ENCODE data around the gene SF3B2.
"Not testable (repeated sequence)": the region's sequence is repeated elsewhere in the genome, so short reads cannot be mapped to it uniquely, and the experiment has no call there.

The SF3B2 gene

GRCh38 chr11:66051766-66052663 lies at the start of gene SF3B2:
SF3B2 (plus strand) TSS chr11:66052364; CDS start chr11:66052385, 21 bp downstream.
- DNase-seq (ENCODE audit: low read depth) = peak; percentile 98

GRCh38 chr11:66002648-66003225 lies 49.4 kb upstream of the SF3B2 start:
- no peak for DNase-seq (ENCODE audit: low read depth)

- DNase-seq (ENCODE audit: low read depth) = no peak
Measured at GRCh38 chr11:66003291-66003690, 48.9 kb upstream of the SF3B2 start.

- DNase-seq (ENCODE audit: low read depth) = no peak
Measured at GRCh38 chr11:66004186-66004585, 48.0 kb upstream of the SF3B2 start.

- DNase-seq (ENCODE audit: low read depth) = no peak
Measured at GRCh38 chr11:66006134-66006890, 45.9 kb upstream of the SF3B2 start.

- DNase-seq (ENCODE audit: low read depth) = no peak
Measured at GRCh38 chr11:66006891-66007176, 45.3 kb upstream of the SF3B2 start.

GRCh38 chr11:66007201-66007634 lies 44.9 kb upstream of the SF3B2 start:
- DNase-seq (ENCODE audit: low read depth) = no peak

- no peak for DNase-seq (ENCODE audit: low read depth)
Measured at GRCh38 chr11:66008095-66008467, 44.1 kb upstream of the SF3B2 start.

GRCh38 chr11:66008468-66009101 lies 43.6 kb upstream of the SF3B2 start:
- DNase-seq (ENCODE audit: low read depth) = no peak

- not testable (repeated sequence) for DNase-seq (ENCODE audit: low read depth)
Measured at GRCh38 chr11:66010036-66010435, 42.1 kb upstream of the SF3B2 start.

- peak; percentile 81 for DNase-seq (ENCODE audit: low read depth)
Measured at GRCh38 chr11:66011239-66011784, 40.9 kb upstream of the SF3B2 start.

- no peak for DNase-seq (ENCODE audit: low read depth)
Measured at GRCh38 chr11:66011785-66012303, 40.3 kb upstream of the SF3B2 start, which contains the start of gene CST6. CST6 (plus strand) TSS chr11:66012008; CDS start chr11:66012045, 37 bp downstream.

- DNase-seq (ENCODE audit: low read depth) = no peak
Measured at GRCh38 chr11:66012371-66012945, 39.7 kb upstream of the SF3B2 start.

GRCh38 chr11:66012946-66013761 lies 39.0 kb upstream of the SF3B2 start:
- DNase-seq (ENCODE audit: low read depth) = no peak

GRCh38 chr11:66013762-66014100 lies 38.4 kb upstream of the SF3B2 start:
- DNase-seq (ENCODE audit: low read depth) = no peak

- no peak for DNase-seq (ENCODE audit: low read depth)
Measured at GRCh38 chr11:66014804-66015453, 37.2 kb upstream of the SF3B2 start.

- DNase-seq (ENCODE audit: low read depth) = peak; percentile 52
Measured at GRCh38 chr11:66015454-66015881, 36.7 kb upstream of the SF3B2 start.

GRCh38 chr11:66015936-66016792 lies 36.0 kb upstream of the SF3B2 start:
- no peak for DNase-seq (ENCODE audit: low read depth)

GRCh38 chr11:66016793-66017177 lies 35.4 kb upstream of the SF3B2 start:
- no peak for DNase-seq (ENCODE audit: low read depth)

Data from ELR (cell line).